GM18505 (cell line): ENCODE data around the gene NPHP3.
"Not testable (repeated sequence)": the region's sequence is repeated elsewhere in the genome, so short reads cannot be mapped to it uniquely, and the experiment has no call there.

Source experiments
- ATAC-seq: cut with Tn5 transposase; IDR thresholded peaks from one replicate; pipeline ENCODE4 v1.9.1; 2021; ENCODE audit not compliant: unreplicated experiment
- POLR2A ChIP-seq: IDR thresholded peaks from 4 replicates; pipeline ENCODE4 v1.6.1; 2011; ENCODE audit warnings: borderline replicate concordance; ENCODE audit not compliant: insufficient read depth, insufficient read length; ENCODE audit errors: extremely low read depth

NPHP3 gene

DNA sequence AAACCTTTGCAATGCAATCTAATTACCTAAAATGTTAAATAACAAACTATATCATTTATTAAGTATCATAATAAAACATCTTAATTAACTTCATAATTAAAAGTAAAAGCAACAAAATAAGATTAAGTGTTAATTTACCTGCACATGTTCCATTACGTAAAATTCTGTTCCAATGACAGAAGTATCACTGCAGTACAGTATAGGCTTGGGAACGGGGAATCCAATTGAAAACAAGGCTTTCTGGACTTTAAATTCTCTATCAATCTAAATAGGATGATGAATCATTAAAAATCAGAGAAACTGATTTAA lies 79.7 kb downstream of the NPHP3 start:
- TF ChIP-seq POLR2A, result no peak
- no peak for ATAC-seq

DNA sequence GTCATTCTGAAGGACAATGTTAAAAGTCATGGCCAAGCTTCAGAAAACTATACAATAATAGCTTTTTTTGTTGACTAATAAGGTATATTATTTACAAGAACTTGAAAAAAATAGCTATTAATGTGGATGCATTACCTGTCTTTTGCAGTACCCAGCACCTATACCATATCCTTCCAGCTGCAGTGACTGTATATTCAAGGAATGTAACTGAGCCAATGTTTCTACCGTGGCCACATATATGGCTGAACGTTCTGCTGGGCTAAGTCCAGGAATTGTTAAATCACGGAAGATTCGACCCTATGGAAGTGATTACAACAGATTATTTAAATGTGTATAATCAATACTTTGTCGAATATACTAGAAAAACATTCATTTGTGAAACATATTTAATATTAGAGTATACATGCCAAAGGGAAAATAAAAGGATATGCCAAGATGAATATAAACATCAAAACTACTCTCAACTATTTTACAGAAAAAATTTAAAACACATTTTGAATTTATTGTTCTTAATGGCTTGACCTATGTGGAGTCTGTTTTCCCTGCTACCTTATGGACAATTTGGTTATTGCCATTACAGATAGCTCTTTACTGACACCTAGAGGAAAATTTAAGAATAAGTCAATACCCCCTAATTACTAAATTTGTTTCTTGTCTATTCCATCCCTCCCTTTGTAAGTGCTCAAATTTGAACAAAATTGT lies 80.2 kb downstream of the NPHP3 start:
- TF ChIP-seq POLR2A, result no peak
- ATAC-seq, result no peak

DNA sequence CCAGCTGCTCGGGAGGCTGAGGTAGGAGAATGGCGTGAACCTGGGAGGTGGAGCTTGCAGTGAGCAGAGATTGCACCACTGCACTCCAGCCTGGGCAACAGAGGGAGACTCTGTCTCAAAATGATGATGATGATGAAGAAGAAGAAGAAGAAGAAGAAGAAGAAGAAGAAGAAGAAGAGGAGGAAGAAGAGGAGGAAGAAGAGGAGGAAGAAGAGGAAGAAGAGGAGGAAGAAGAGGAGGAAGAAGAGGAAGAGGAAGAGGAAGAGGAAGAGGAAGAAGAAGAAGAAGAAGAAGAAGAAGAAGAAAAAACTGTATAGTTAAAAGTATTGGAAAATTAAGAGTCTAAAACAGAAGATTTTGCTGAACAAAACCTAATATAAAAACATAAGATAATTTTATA lies 80.8 kb downstream of the NPHP3 start:
- ATAC-seq, result not testable (repeated sequence)

DNA sequence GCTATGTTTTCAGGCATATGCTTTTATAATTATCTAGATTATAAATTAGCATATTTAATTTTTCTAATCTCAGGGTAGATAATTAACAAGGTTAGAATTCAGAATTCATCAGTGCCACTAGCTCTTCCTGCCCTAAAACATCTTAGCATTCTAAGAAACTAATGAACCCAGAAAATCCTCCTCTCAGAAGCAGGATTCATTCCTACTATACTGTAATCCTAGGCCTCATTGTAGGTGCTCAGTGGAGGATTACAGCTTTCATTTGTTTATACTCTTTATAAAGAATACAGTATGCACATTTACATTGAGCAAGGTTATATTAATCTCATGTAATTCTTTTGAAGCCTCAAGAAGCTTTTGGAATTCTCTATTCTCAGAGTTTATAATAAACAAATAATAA lies 83.5 kb downstream of the NPHP3 start:
- no peak for TF ChIP-seq POLR2A
- ATAC-seq, result no peak

DNA sequence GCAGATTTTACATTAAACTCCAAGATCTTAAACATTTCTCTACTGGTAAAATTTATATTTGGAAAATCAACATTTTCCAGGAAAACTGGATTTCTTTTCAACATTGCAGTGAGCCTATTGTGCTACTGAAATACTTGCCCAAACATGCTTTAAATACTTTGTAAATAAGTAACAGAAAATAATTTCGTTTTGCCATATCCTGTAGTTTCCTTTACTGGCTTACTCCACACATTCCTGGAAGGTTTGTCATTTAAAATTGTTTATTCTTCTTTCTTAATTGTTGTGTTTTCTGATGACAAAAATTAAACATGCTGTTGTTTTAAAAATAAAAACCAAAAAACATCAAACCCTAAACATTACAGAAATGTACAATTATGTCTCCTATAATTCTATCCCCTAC lies 84.6 kb downstream of the NPHP3 start:
- no peak for TF ChIP-seq POLR2A
- ATAC-seq, result no peak

DNA sequence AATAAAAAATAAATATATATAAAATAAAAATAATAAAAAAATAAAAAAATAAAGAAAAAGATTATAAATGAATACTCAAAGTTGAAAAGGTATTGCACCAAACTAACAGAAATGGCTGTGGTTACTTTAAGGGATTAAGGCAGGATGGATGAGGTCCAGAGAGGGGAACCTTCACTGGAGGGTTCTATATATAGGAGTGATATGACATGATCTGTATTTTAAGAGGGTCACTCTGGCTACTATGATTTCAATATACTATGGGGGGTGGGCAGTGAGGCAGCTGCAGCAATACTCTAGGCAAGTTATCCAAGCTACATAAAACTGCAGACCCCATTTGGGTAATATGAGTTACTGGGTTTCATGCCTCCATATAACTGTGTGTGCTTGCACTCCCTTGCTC lies 87.2 kb downstream of the NPHP3 start:
- no peak for TF ChIP-seq POLR2A
- ATAC-seq, result no peak
